Omental fat pad (tissue), 4 donors: ENCODE data around the gene EMILIN3. TPM values are rescaled to one million over a fixed set of nuclear protein-coding genes. Genes with fewer than 3 reads are reported as not detected.

Source experiments
- ATAC-seq: fragments of 150-250 bp; one replicate; pipeline ENCODE4 v1.9.1; 2016; ENCODE audit warnings: mild to moderate bottlenecking, moderate library complexity; ENCODE audit not compliant: low FRiP score
- DNase-seq: peaks from one replicate; pipeline ENCODE4 v3.0.0-alpha.2; 2019; ENCODE audit warnings: low spot score
- CTCF ChIP-seq, 3 donors: fragments of 450-650 bp; IDR thresholded peaks; one replicate each; pipeline ENCODE4 v1.5.1; 2016 to 2017; ENCODE audit warnings: antibody characterized with exemption in 3 of 3, mild to moderate bottlenecking in 3 of 3, moderate library complexity in 2 of 3
- total RNA-seq, 4 donors: library from RNA; depleted of rRNA; stranded (reverse); fragments of >200 nt; gene quantifications; one replicate each; pipeline ENCODE4 v1.1.0, GENCODE V29; 2016

Gene EMILIN3
- total RNA-seq, 4 donors from 2014 or later: 0.12 to 0.37 (median 0.13) TPM; not detected in 1

- DNase-seq (no peak), ATAC-seq (no peak)
- TF ChIP-seq CTCF (IDR thresholded peaks at IDR 0.05): no peak
Observed at GRCh38 chr20:41379551-41379950, 12.9 kb upstream of the EMILIN3 start.

GRCh38 chr20:41377275-41377674 is 10.7 kb upstream of the EMILIN3 start:
- DNase-seq (no peak), ATAC-seq (no peak)
- TF ChIP-seq CTCF (IDR thresholded peaks at IDR 0.05): no peak

GRCh38 chr20:41376349-41376748 is 9.7 kb upstream of the EMILIN3 start:
- no peak for DNase-seq

GRCh38 chr20:41375846-41376245 is 9.2 kb upstream of the EMILIN3 start:
- ATAC-seq (no peak), DNase-seq (no peak)

More at GRCh38 chr20:41376349-41376748, 9.7 kb upstream of the EMILIN3 start:
- ATAC-seq: no peak
- no peak for TF ChIP-seq CTCF (IDR thresholded peaks at IDR 0.05)

GRCh38 chr20:41373931-41374920 is 7.6 kb upstream of the EMILIN3 start:
- ATAC-seq (no peak), DNase-seq (no peak)
- TF ChIP-seq CTCF (IDR thresholded peaks at IDR 0.05): no peak

More at GRCh38 chr20:41375846-41376245, 9.2 kb upstream of the EMILIN3 start:
- TF ChIP-seq CTCF (IDR thresholded peaks at IDR 0.05): no peak

GRCh38 chr20:41373251-41373783 is 6.7 kb upstream of the EMILIN3 start:
- TF ChIP-seq CTCF (IDR thresholded peaks at IDR 0.05): no peak
- ATAC-seq (no peak), DNase-seq (no peak)
